Panc1 (cell line): ENCODE results near the gene KIF4A.

Experiments used
- CTCF ChIP-seq: fragments of 450-650 bp; IDR thresholded peaks from 2 replicates; pipeline ENCODE4 v1.5.1; 2017; ENCODE audit warnings: mild to moderate bottlenecking
- POLR2AphosphoS5 ChIP-seq: IDR thresholded peaks from 2 replicates; pipeline ENCODE4 v1.6.1; 2012; ENCODE audit warnings: mild to moderate bottlenecking, low read depth, low read length, moderate library complexity
- REST ChIP-seq, 2 experiments: IDR thresholded peaks; 2 replicates each; pipeline ENCODE4 v1.6.1; 2011 to 2012; ENCODE audit warnings: low read depth in 2 of 2, control low read depth in 1 of 2, low read length in 1 of 2, mild to moderate bottlenecking in 1 of 2, moderate library complexity in 1 of 2; ENCODE audit not compliant: insufficient read depth in 1 of 2
- SIN3A ChIP-seq: IDR thresholded peaks from 2 replicates; pipeline ENCODE4 v1.6.1; 2012; ENCODE audit warnings: low read depth, mild to moderate bottlenecking, low read length, moderate library complexity, borderline replicate concordance; ENCODE audit not compliant: insufficient read depth
- TCF7L2 ChIP-seq: IDR thresholded peaks from 2 replicates; pipeline ENCODE4 v1.6.1; 2011; ENCODE audit warnings: mild to moderate bottlenecking, low read depth, low read length, inconsistent platforms

- TF ChIP-seq CTCF (peak; percentile 87), POLR2AphosphoS5 (no peak), SIN3A (no peak), REST (IDR thresholded peaks at IDR 0.05; ENCODE audit: insufficient read depth in 1 of 2, low read depth in 2 of 2, low read length in 1 of 2) (no peak), TCF7L2 (no peak)
Observed at GRCh38 chrX:70452143-70452733, 162.3 kb downstream of the KIF4A start.
